NCI-H128 (cell line): ENCODE measurements around the gene CIP2A.

Experiments used
- DNase-seq: peaks from one replicate; lab custom pipeline; 2025; ENCODE audit not compliant: unreplicated experiment; lab: John Stamatoyannopoulos, UW

Gene CIP2A

DNA sequence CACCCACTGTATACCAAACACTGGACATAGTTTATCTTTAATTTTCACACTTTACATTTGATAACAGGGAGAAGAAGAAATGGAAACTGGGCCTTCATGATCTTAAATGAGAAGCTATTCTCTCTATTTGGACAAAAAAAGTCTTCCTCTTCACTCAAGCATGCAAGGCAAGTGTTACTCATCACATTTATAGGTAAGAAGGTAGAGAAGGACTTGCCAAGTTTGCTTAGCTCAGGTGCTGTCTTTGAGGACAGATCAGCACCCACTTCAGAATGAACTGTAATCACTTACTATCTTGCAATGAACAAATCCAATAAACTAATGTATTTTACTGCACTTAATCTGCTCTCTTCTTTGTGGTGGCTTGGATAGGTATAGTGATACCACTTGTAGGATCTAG, 77.7 kb downstream of the CIP2A start:
- no peak for DNase-seq

DNA sequence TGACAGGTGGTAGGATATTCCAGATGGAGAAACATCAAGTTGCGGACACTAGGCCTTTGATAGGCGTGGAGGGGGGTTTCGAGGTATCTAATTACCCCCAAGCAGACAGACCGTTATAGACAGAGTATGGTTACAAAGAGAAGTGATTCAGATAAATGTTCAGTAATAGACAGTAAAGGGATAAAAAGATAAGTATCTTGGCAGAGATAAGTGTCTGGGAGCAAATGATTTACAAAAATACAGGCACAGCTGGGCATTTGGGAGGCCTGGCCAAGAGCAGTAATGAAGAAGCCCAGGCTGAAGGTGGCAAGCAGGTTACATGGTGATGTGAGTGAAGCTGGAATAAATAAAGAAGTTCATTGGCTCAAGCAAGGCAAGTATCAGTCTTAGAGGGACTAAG, 78.2 kb downstream of the CIP2A start:
- DNase-seq, result no peak

DNA sequence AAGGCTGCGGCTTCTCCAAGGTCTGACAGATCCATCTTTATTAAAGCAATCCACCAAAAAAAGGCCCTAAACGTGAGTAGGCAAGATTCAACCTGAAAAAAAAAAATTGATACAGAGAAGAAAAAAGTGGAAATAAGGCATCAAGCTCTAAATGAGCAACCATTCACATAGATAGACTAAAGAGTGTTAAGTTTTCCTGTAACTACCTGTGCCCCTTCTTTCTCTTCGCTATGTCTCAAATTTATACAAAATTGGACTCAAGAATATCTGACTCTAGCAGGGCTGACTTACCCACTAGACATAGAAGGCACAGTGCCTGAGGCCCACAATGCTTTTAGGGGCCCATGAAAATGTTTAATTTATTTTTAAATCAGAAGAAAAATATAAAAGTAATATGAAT, 78.7 kb downstream of the CIP2A start, which contains the start of gene MYH15:
Gene MYH15 (minus strand): TSS at position 101 of the 400 bp plus-strand sequence. CDS start 66 bp downstream, at position 35.
- DNase-seq, result no peak

DNA sequence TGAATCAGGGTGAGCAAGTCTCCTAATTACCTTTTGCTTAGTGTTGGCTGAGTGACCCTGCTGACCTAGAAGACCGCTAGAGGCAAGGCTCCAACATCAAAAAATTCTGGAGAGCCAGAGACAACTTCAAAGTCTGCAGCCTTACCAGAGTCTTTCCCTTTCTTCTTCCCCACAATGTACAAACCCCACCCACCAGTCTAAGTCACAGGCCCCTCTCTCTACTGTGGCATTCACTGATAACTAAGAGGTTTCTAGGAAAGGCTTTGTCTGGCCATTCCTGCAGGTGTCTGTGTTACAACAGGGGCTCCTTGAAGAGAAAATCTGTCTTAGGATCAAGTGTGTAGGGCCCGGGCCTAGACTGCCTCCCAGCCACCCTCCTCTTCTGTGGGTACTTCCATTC, 79.4 kb downstream of the CIP2A start:
- no peak for DNase-seq

DNA sequence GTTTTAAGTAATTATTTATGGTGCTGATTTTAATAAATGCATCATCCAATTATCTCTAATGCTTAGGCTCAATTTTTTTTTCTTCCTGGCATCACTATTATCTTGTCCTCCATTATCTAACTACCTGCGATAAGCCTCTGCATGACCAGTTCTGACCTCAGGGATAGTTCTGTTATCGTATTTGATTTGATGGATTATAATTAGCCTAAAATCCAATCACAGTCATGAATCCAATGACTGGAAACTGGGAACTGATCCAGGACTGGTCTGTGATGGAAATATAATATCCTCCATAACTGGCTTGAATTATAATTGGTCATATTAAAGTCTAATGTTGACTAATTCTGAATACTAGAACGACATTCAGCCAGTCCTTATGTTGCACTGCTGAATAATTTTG, 80.0 kb downstream of the CIP2A start:
- no peak for DNase-seq

DNA sequence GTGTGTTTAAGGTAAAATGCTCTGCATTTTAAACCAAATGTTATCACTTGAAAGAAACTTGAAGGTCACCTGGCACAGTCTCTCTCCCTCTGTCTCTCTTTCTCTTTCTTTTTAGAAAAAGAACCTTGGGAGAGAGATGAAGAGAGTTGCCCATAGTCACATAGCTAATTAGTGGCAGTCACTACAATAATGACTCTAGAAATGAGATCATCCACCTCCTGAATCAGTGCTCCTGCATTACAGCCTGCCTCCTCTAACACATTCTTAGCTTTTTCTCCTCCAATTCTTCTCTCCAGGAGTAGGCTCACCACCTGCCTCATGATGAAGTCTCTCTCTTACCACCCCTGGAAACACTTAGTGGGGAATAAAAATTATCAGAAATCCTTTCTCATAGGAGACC, 81.3 kb downstream of the CIP2A start:
- DNase-seq, result no peak

DNA sequence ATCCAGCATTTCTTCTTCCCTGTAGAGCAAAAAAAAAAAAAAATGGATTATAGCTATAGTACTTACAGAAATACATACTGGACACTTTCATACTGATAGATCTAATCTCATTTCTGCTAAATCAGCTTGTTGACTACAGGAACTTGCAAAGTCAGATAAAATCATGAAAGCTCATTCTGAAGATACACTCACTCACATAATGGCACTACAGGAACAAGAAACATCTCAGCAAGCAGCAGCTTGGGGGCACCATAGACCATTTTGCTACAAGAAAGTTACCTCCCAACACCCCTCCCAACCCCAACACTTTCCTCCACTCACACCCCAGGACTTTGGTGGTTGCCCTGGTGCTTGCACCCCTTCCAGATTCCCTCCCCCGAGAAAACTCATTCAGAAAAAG, 83.4 kb downstream of the CIP2A start:
- no peak for DNase-seq

DNA sequence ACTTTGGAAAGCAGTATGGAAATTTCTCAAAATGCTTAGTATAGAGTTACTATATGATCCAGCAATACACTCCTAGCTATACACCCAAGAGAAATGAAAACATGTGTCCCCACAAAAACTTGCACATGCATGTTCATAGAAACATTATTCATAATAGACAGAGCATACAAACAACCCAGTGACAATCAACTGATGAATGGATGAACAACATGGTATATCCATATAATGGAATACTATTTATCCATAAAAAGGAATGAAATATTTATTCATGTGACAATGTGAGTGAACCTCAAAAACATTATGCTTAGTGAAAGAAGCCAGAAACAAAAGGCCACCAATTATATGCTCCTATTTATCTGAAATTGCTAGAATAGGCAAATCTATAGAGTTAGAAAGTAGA, 85.5 kb downstream of the CIP2A start:
- no peak for DNase-seq

DNA sequence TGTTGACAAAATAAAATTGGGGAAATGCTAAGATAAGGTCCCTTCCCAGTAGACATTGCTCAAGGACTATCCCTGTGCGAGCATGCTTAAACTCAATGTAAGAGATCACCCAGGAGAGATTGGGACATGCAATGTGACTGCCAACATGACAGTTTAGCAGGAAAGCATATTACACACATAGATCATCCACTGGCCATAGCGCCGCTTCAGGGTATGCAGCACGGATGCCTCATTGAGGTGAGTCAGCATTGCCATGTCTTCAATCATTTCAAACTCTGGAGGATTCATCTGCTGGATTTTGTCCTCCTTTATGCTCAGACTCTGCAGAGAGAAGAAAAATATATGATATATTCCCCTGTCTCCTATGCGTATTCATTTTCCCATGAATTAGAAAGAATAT, 87.7 kb downstream of the CIP2A start:
- DNase-seq, result no peak

DNA sequence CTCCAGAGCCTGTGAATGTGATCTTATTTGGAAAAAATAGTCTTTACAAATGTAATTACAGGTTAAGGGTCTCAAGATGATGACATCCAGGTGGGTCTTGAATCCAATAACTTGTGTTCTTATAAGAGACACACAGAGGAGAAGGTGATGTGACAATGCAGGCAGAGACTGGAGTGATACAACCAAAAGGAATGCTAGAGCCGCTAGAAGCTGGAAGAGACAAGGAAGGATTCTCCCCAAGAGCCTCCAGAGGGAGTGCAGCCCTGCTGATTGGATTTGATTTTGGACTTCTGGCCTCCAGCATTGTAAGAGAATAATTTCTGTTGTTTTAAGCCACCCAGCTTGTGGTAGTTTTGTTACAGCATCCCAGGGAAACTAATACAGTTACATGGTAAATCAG, 88.5 kb downstream of the CIP2A start:
- no peak for DNase-seq
